GM12892 (cell line): ENCODE measurements around the gene NSUN7.

Source experiments
- POLR2A ChIP-seq: IDR thresholded peaks from 2 replicates; pipeline ENCODE4 v1.6.1; 2011; ENCODE audit warnings: low read depth, low read length, control low read depth
- TAF1 ChIP-seq: IDR thresholded peaks from 2 replicates; pipeline ENCODE4 v1.6.1; 2011; ENCODE audit warnings: low read depth, mild to moderate bottlenecking, control low read depth, low read length, borderline replicate concordance

GRCh38 chr4:40808926-40809457 is 59.2 kb downstream of the NSUN7 start:
- no peak for TF ChIP-seq TAF1
- TF ChIP-seq POLR2A = no peak
